Smooth muscle cell (in vitro differentiated cells): ENCODE results near the gene ZNF524. TPM values are rescaled to one million over a fixed set of nuclear protein-coding genes. Genes with fewer than 3 reads are reported as not detected.

Experiments
- DNase-seq: peaks from one replicate; lab custom pipeline; 2025; ENCODE audit not compliant: unreplicated experiment; lab: John Stamatoyannopoulos, UW
- H2AFZ ChIP-seq: fragments of 200-600 bp; sonication (generic); 2 replicates; pipeline ENCODE4 v1.6.0; 2016; ENCODE audit warnings: antibody characterized with exemption, low read depth, mild to moderate bottlenecking
- H3F3A ChIP-seq: fragments of 200-600 bp; sonication (generic); 2 replicates; pipeline ENCODE4 v1.6.0; 2017; ENCODE audit warnings: antibody characterized with exemption, low read depth
- H3K27ac ChIP-seq: fragments of 200-600 bp; sonication (generic); 2 replicates; pipeline ENCODE4 v1.5.1; 2016; ENCODE audit warnings: low read depth, mild to moderate bottlenecking
- H3K27me3 ChIP-seq: fragments of 200-600 bp; sonication (generic); 2 replicates; pipeline ENCODE4 v1.6.1; 2016; ENCODE audit warnings: low read depth, mild to moderate bottlenecking
- H3K36me3 ChIP-seq: fragments of 200-600 bp; sonication (generic); 2 replicates; pipeline ENCODE4 v1.5.1; 2016; ENCODE audit warnings: low read depth
- H3K4me1 ChIP-seq: fragments of 200-600 bp; sonication (generic); 2 replicates; pipeline ENCODE4 v1.5.1; 2016; ENCODE audit warnings: low read depth
- H3K4me2 ChIP-seq: fragments of 200-600 bp; sonication (generic); 2 replicates; pipeline ENCODE4 v1.6.0; 2016; ENCODE audit warnings: mild to moderate bottlenecking
- H3K4me3 ChIP-seq: fragments of 200-600 bp; sonication (generic); 2 replicates; pipeline ENCODE4 v1.5.1; 2016; ENCODE audit warnings: mild to moderate bottlenecking
- H3K79me2 ChIP-seq: fragments of 200-600 bp; sonication (generic); 2 replicates; pipeline ENCODE4 v1.6.0; 2016; ENCODE audit warnings: low read depth, mild to moderate bottlenecking
- H3K9ac ChIP-seq: fragments of 200-600 bp; sonication (generic); 2 replicates; pipeline ENCODE4 v1.6.0; 2016; ENCODE audit warnings: low read depth
- H3K9me3 ChIP-seq: fragments of 200-600 bp; sonication (generic); replicated peaks from 2 replicates; pipeline ENCODE4 v1.5.1; 2016; ENCODE audit warnings: low read depth
- H4K20me1 ChIP-seq: fragments of 200-600 bp; sonication (generic); 2 replicates; pipeline ENCODE4 v1.6.0; 2016; ENCODE audit warnings: low read depth
- CTCF ChIP-seq: fragments of 200-600 bp; sonication (generic); IDR thresholded peaks from 2 replicates; pipeline ENCODE4 v1.5.1; 2017; ENCODE audit warnings: borderline replicate concordance, mild to moderate bottlenecking, antibody characterized with exemption; ENCODE audit not compliant: insufficient read depth, poor library complexity, severe bottlenecking
- WGBS: methylation state at CpG from one replicate; pipeline ENCODE4 v1.1.7; 2016; ENCODE audit warnings: low lambda C conversion rate; 5-methylcytosine and 5-hydroxymethylcytosine counted together
- polyA plus RNA-seq: library from polyadenylated mRNA; unstranded; fragments of >200 nt; fragmentation: Nextera tagmentation; extraction: Ambion mirVana; gene quantifications from 2 replicates; pipeline ENCODE4 v1.2.1, GENCODE V29; 2016
- total RNA-seq: library from RNA; depleted of rRNA; stranded (reverse); fragments of >200 nt; gene quantifications from 2 replicates; pipeline ENCODE4 v1.2.3, GENCODE V29; 2014

ZNF524 gene
- total and polyA plus RNA-seq, 2 experiments from 2014 or later, result 13.3 to 16.3 TPM

DNA sequence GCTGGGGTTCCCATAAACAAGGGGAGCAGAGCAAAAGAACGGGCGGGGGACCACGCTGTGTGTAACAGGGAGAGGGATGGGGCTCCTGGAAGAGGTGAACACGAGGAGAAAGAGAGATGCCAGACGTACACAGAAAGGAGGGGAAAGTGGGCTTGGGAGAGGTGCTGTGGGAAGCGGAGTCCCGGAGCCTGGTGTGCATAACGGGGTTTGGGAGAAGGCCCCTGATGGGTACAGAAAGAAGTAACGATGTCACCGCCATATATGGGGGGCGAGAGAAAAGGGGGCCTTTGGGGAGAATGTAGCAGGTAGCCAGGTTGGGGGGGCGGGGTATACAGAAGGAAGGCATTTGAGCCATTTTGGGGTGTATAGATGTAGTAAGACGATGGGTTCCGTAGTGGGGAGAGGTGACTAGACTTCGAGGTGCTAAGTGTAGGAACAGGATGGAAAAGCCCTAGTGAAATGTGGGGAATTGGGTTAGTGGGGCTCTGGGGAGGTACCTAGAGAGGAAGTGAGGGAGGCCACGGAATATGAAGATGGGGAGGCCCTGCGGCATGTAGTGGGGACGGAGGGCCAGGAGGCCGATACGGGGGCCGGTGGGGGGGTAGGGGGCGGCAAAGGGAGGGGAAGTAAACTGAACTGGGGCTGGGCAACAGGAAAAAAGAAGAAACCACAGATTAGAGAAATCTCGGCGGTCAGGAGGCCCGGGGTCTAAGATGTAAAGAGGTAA is 41.5 kb downstream of the ZNF524 start:
- Histone ChIP-seq H3K79me2 (peaks cover 57% of the 10 kb centered on the region), H3F3A (peaks cover 12% of the 10 kb centered on the region), H3K4me3 (peak overlapping the region; percentile 79), H3K27me3 (no peaks in the 10 kb centered on the region), H4K20me1 (no peaks in the 10 kb centered on the region), H3K9ac (peak overlapping the region; percentile 80), H3K4me2 (peak overlapping the region; percentile 97), H3K4me1 (peaks cover 15% of the 10 kb centered on the region), H3K9me3 (no peaks in the 10 kb centered on the region), H3K27ac (peak overlapping the region; percentile 62), H2AFZ (peak overlapping the region; percentile 81), H3K36me3 (no peaks in the 10 kb centered on the region)
- no peak for TF ChIP-seq CTCF
- 2% methylated on average over 23 of the region's 25 CpGs for WGBS
- DNase-seq, result no peak

- WGBS, result under 1% methylated on average over 47 of the region's 65 CpGs
- H3F3A ChIP-seq, result peaks cover 19% of the 10 kb centered on the region
- peak overlapping the region; percentile 80 for H3K9ac ChIP-seq
- peaks cover 21% of the 10 kb centered on the region for H3K4me1 ChIP-seq
- no peaks in the 10 kb centered on the region for H3K36me3 ChIP-seq
- no peaks in the 10 kb centered on the region for H3K9me3 ChIP-seq
- no peaks in the 10 kb centered on the region for H4K20me1 ChIP-seq
- H3K4me2 ChIP-seq, result peak overlapping the region; percentile 97
- no peak overlapping the region for H2AFZ ChIP-seq
- DNase-seq, result no peak
- H3K27me3 ChIP-seq, result no peaks in the 10 kb centered on the region
- peak overlapping the region; percentile 79 for H3K4me3 ChIP-seq
- H3K27ac ChIP-seq, result peak overlapping the region; percentile 62
- H3K79me2 ChIP-seq, result peaks cover 58% of the 10 kb centered on the region
- TF ChIP-seq CTCF, result no peak
Observed at GRCh38 chr19:55642153-55643002, 42.3 kb downstream of the ZNF524 start.

DNA sequence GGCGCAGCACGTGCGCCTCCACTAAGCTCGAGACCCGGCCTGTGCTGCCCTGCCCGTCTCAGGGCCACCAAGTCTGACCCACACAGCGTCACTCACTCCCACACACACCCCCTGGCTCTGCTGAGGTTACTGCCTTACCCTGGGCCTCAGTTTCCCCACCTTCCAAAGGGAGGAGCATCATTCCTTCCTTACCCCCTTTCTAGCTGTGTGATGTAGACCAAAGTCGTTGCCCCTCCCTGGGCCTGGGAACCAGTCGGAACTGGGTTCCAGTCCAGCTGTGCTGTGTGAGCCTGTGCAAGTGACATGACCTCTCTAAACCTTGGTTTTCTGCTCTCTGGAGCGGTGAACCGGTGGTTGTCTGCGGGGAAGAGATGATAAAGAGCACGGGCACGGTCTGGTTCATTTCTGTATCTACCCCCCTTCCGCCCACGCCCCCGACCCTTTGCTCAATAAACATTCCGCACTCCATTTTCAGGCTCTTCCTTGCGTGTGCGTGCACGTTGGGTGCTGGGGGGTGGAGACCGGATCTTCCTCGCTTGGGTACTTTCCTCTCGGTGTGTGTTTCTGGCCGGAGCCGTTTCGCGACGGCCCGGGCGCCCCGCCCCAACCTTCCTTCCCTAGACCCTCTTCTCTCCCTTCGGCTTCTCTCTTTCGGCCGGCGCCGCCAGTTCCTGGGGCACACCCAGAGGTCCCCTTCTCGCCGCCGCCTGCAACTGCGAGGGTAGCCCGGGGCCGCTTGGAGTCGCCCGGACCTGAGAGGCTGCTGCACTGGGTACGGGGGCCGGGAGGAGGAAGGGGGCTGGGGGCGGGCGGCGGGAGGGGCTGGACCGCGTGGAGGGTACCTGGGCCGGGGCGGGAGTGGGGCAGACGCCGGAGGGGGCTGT is 43.2 kb downstream of the ZNF524 start, which contains the start of gene ZNF581:
TSS of gene ZNF581 (plus strand) at position 647 of the 884 bp plus-strand sequence. CDS start 923 bp downstream, outside the sequence.
- under 1% methylated on average over 47 of the region's 56 CpGs for WGBS
- peaks cover 22% of the 10 kb centered on the region for H3K4me1 ChIP-seq
- no peaks in the 10 kb centered on the region for H4K20me1 ChIP-seq
- peak; percentile 47 for DNase-seq
- H3K79me2 ChIP-seq, result peaks cover 55% of the 10 kb centered on the region
- H3F3A ChIP-seq, result peaks cover 19% of the 10 kb centered on the region
- no peaks in the 10 kb centered on the region for H3K27me3 ChIP-seq
- peak within 1 kb of the TSS; percentile 79 for H3K4me3 ChIP-seq
- no peak for TF ChIP-seq CTCF
- H3K9me3 ChIP-seq, result no peaks in the 10 kb centered on the region
- no peak within 1 kb of the TSS for H2AFZ ChIP-seq
- H3K36me3 ChIP-seq, result no peaks in the 10 kb centered on the region
- peak within 1 kb of the TSS; percentile 97 for H3K4me2 ChIP-seq
- H3K9ac ChIP-seq, result peak within 1 kb of the TSS; percentile 79
- H3K27ac ChIP-seq, result peak within 1 kb of the TSS; percentile 62
